A549 (cell line): ENCODE results near the gene ADAMTS13. TPM values are rescaled to one million over a fixed set of nuclear protein-coding genes. Genes with fewer than 3 reads are reported as not detected.

Experiments
- ATAC-seq, 2 experiments: fragments of 200-7000 bp in 1 of 2; fragments of >200 bp in 1 of 2; cut with Nextera tagmentation in 1 of 2; cut with Tn5 transposase in 1 of 2; 3 replicates each; pipeline versions ENCODE4 v1.8.0 to v1.9.1; 2018 to 2020; ENCODE audit warnings: mild to moderate bottlenecking in 1 of 2, moderate library complexity in 1 of 2
- CTCF ChIA-PET: fragments of 300-600 bp; sonication (Branson Sonifier 250); formaldehyde crosslinking; extraction: SDS; loops from one replicate; lab custom pipeline; 2021; ENCODE audit warnings: antibody characterized with exemption, inconsistent platforms; lab: Yijun Ruan, JAX
- POLR2A ChIA-PET: fragments of 350-600 bp; formaldehyde crosslinking; extraction: SDS; loops from one replicate; lab custom pipeline; 2021; ENCODE audit warnings: antibody characterized with exemption, inconsistent platforms; lab: Yijun Ruan, JAX
- DNase-seq, 2 experiments: peaks; one replicate each; pipeline versions ENCODE4 v3.0.0 to v3.0.0-alpha.2; 2011 to 2016; ENCODE audit warnings: low read depth in 1 of 2, low spot score in 1 of 2
- FAIRE-seq: peaks from 2 replicates; lab custom pipeline; 2011; peaks lifted over from hg19 to GRCh38; lab: Jason Lieb, UNC
- H3K27ac ChIP-seq, 2 experiments: fragments of >200 bp; sonication (Bioruptor Twin); formaldehyde crosslinking; 3 replicates each; pipeline ENCODE4 v1.5.1; 2016 to 2017
- H3K4me1 ChIP-seq: fragments of >200 bp; sonication (Bioruptor Twin); formaldehyde crosslinking; 3 replicates; pipeline ENCODE4 v1.6.1; 2016
- H3K4me2 ChIP-seq: fragments of >200 bp; sonication (Bioruptor Twin); formaldehyde crosslinking; 3 replicates; pipeline ENCODE4 v1.6.1; 2016
- H3K4me3 ChIP-seq: fragments of >200 bp; sonication (Bioruptor Twin); formaldehyde crosslinking; 3 replicates; pipeline ENCODE4 v1.5.1; 2016
- H3K9me3 ChIP-seq: fragments of >200 bp; sonication (Bioruptor Twin); formaldehyde crosslinking; 3 replicates; pipeline ENCODE4 v1.6.1; 2016
- ATOH8 ChIP-seq: fragments of 250-450 bp; sonication (Bioruptor Pico); IDR thresholded peaks from 2 replicates; pipeline ENCODE4 v1.5.0; 2020; ENCODE audit warnings: low read depth, mild to moderate bottlenecking, moderate library complexity
- CBX8 ChIP-seq: fragments of 200-600 bp; sonication (generic); IDR thresholded peaks from 2 replicates; pipeline ENCODE4 v1.6.1; 2016
- E2F6 ChIP-seq: IDR thresholded peaks from 2 replicates; pipeline ENCODE4 v1.6.1; 2012; ENCODE audit warnings: low read depth, borderline replicate concordance
- EHF ChIP-seq: fragments of 250-450 bp; sonication (Bioruptor Pico); IDR thresholded peaks from 2 replicates; pipeline ENCODE4 v1.5.0; 2020; ENCODE audit warnings: mild to moderate bottlenecking
- FOSB ChIP-seq: fragments of 250-450 bp; sonication (Bioruptor Pico); IDR thresholded peaks from 2 replicates; pipeline ENCODE4 v1.5.0; 2020; ENCODE audit warnings: mild to moderate bottlenecking, moderate library complexity
- FOSL2 ChIP-seq, 2 experiments: fragments of 450-650 bp in 1 of 2; fragments of >200 bp in 1 of 2; sonication (Bioruptor Twin) in 1 of 2; formaldehyde crosslinking; IDR thresholded peaks; 2 replicates each; pipeline versions ENCODE4 v1.5.0 to v1.6.1; 2016 to 2020; ENCODE audit warnings: mild to moderate bottlenecking in 1 of 2, moderate library complexity in 1 of 2
- FOXS1 ChIP-seq: fragments of 250-450 bp; sonication (Bioruptor Pico); IDR thresholded peaks from 2 replicates; pipeline ENCODE4 v1.5.0; 2020; ENCODE audit warnings: mild to moderate bottlenecking, moderate library complexity
- HES2 ChIP-seq: fragments of >200 bp; sonication (Bioruptor Twin); formaldehyde crosslinking; IDR thresholded peaks from 2 replicates; pipeline ENCODE4 v1.6.1; 2016
- HMGXB4 ChIP-seq: fragments of 250-450 bp; sonication (Bioruptor Pico); IDR thresholded peaks from 2 replicates; pipeline ENCODE4 v1.5.0; 2021; ENCODE audit warnings: mild to moderate bottlenecking, moderate library complexity, borderline replicate concordance
- JUN ChIP-seq, 2 experiments: fragments of >200 bp; sonication (Bioruptor Twin); formaldehyde crosslinking; IDR thresholded peaks; 2 replicates in 1 of 2; 3 replicates in 1 of 2; pipeline ENCODE4 v1.6.1; 2016 to 2017
- KDM5A ChIP-seq: fragments of 200-600 bp; sonication (generic); IDR thresholded peaks from 2 replicates; pipeline ENCODE4 v1.6.1; 2016; ENCODE audit warnings: antibody characterized with exemption, mild to moderate bottlenecking
- NR3C1 ChIP-seq: fragments of >200 bp; sonication (Bioruptor Twin); formaldehyde crosslinking; IDR thresholded peaks from 3 replicates; pipeline ENCODE4 v1.6.1; 2017
- POLR2AphosphoS2 ChIP-seq: conservative IDR thresholded peaks from 2 replicates; pipeline ENCODE4 v1.6.1; 2012; ENCODE audit warnings: low read length, improper control_type of control experiment, inconsistent platforms
- RAD21 ChIP-seq, 2 experiments: fragments of >200 bp in 1 of 2; sonication (Bioruptor Twin) in 1 of 2; formaldehyde crosslinking in 1 of 2; IDR thresholded peaks in 1 of 2; conservative IDR thresholded peaks in 1 of 2; 2 replicates in 1 of 2; 3 replicates in 1 of 2; pipeline ENCODE4 v1.6.1; 2012 to 2018; ENCODE audit warnings: inconsistent platforms in 1 of 2
- RCOR1 ChIP-seq: fragments of 150-350 bp; IDR thresholded peaks from 2 replicates; pipeline ENCODE4 v1.6.1; 2014; ENCODE audit warnings: antibody characterized with exemption, low read length, low read depth
- SMC3 ChIP-seq: fragments of >200 bp; sonication (Bioruptor Twin); formaldehyde crosslinking; IDR thresholded peaks from 3 replicates; pipeline ENCODE4 v1.6.1; 2018; ENCODE audit warnings: inconsistent platforms
- ZC3H11A ChIP-seq: fragments of 450-650 bp; IDR thresholded peaks from 2 replicates; pipeline ENCODE4 v1.6.1; 2014; ENCODE audit warnings: antibody characterized with exemption, mild to moderate bottlenecking
- WGBS: methylation state at CpG from one replicate; pipeline ENCODE4 v1.1.6; 2017; ENCODE audit errors: missing lambda C conversion rate; 5-methylcytosine and 5-hydroxymethylcytosine counted together
- polyA minus RNA-seq: library from RNA; depleted of rRNA, polyadenylated mRNA; stranded (reverse); fragments of >200 nt; gene quantifications from 2 replicates; pipeline ENCODE4 v1.2.3, GENCODE V29; 2011; rRNA and poly(A)+ RNA removed
- polyA plus RNA-seq, 4 experiments: library from polyadenylated mRNA; depleted of rRNA in 3 of 4; stranded (reverse); fragments of >200 nt; fragmentation: RNase III in 1 of 4; extraction: RNeasy Plus Mini Kit Qiagen cat#74134 plus additional on column Dnase treatment in 1 of 4; gene quantifications; 2 replicates in 3 of 4; 3 replicates in 1 of 4; pipeline ENCODE4 v1.2.3, GENCODE V29; 2011 to 2017

ADAMTS13 gene
- polyA plus RNA-seq (2011; rRNA removed) (0.80 and 1.2 TPM in 2 replicates), polyA plus RNA-seq (2017; fragmentation: RNase III; extraction: RNeasy Plus Mini Kit Qiagen cat#74134 plus additional on column Dnase treatment) (0.94 to 1.7 TPM (median 0.98 TPM) in 3 replicates), polyA minus RNA-seq (0.70 and 0.83 TPM in 2 replicates)
- polyA plus RNA-seq (2012; cell fraction: cytosol; rRNA removed) = 0.89 and 0.95 TPM in 2 replicates
- polyA plus RNA-seq (2012; cell fraction: nucleus; rRNA removed) = 8.6 TPM in 2 replicates

- ChIA-PET CTCF (interaction anchor here (0.5 to 2.4 kb wide), 7 partner anchors 14 to 1740 kb away, joined by 3 to 10 read pairs (median 4); no protein-coding TSS in a partner anchor), POLR2A (no interaction called here)
- H3K4me2 ChIP-seq = no peak within 1 kb of the TSS
- peaks cover 7% of the 10 kb centered on the region; the same call in 1 of the 3 replicates for H3K4me1 ChIP-seq
- H3K9me3 ChIP-seq = no peaks in the 10 kb centered on the region
- no peak for FAIRE-seq
- peak; percentile 58 to 60 for DNase-seq
- 68% methylated on average over 19 of the region's 23 CpGs for WGBS
- H3K27ac ChIP-seq = no peak within 1 kb of the TSS
- TF ChIP-seq HES2 (no peak), FOSB (CRISPR knock-in tag) (no peak), HMGXB4 (CRISPR knock-in tag) (no peak), POLR2AphosphoS2 (no peak), EHF (CRISPR knock-in tag) (no peak), KDM5A (no peak), JUN (IDR thresholded peaks at IDR 0.05) (no peak), ZC3H11A (no peak), NR3C1 (no peak), RCOR1 (no peak), RAD21 (conservative IDR thresholded peaks at IDR 0.05 in 1 of 2, IDR thresholded peaks at IDR 0.05 in 1 of 2) (no peak), FOXS1 (no peak), ATOH8 (no peak), CBX8 (no peak)
- peak; percentile 49 to 58; a peak in 5 of 6 replicates for ATAC-seq
- H3K4me3 ChIP-seq = no peak within 1 kb of the TSS
Measured at GRCh38 chr9:133421615-133422542, at the start of gene ADAMTS13. ADAMTS13 (plus strand) TSS chr9:133422367; CDS start chr9:133422444, 77 bp downstream.

GRCh38 chr9:133374612-133375115, 47.5 kb upstream of the ADAMTS13 start:
- ATAC-seq (no peak), FAIRE-seq (no peak)
- POLR2A ChIA-PET = interaction anchor here (1.4 kb wide), 1 partner anchor 27 kb away, joined by 7 read pairs; the partner anchor contains the start of genes MED22 and RPL7A

More at GRCh38 chr9:133374612-133375115, 47.5 kb upstream of the ADAMTS13 start:
- no peak for TF ChIP-seq RAD21 (conservative IDR thresholded peaks at IDR 0.05 in 1 of 2, IDR thresholded peaks at IDR 0.05 in 1 of 2)
- no peak for TF ChIP-seq E2F6
- TF ChIP-seq SMC3 = no peak
- TF ChIP-seq FOSL2 (IDR thresholded peaks at IDR 0.05) = no peak
- TF ChIP-seq FOSL2 (CRISPR knock-in tag; IDR thresholded peaks at IDR 0.05) = peak; percentile 45; the same call in 1 of the 2 replicates
- Histone ChIP-seq H3K4me2 (peak overlapping the region; percentile 93), H3K4me1 (peaks cover 25% of the 10 kb centered on the region), H3K4me3 (peak overlapping the region; percentile 100), H3K9me3 (no peaks in the 10 kb centered on the region), H3K27ac (peak overlapping the region; percentile 97 to 99)
- DNase-seq = no peak
- CTCF ChIA-PET = interaction anchor here (0.6 to 1.7 kb wide), 7 partner anchors 8 to 620 kb away, joined by 3 to 9 read pairs (median 4); no protein-coding TSS in a partner anchor
- WGBS = 12% methylated on average over 12 of the region's 12 CpGs
